ENCODE measurements around the gene SNX14. TPM values are rescaled to one million over a fixed set of nuclear protein-coding genes. Genes with fewer than 3 reads are reported as not detected.

The SNX14 gene
- polyA plus RNA-seq, 1 of the 3 experiments (the other 2 are of a cell fraction), result 40.4 TPM

- TF ChIP-seq EP300 (IDR thresholded peaks at IDR 0.05; ENCODE audit: borderline replicate concordance in 1 of 2, low read depth in 1 of 2, low read length in 1 of 2), result no peak
- no peak for TF ChIP-seq TEAD4 (IDR thresholded peaks at IDR 0.05; ENCODE audit: borderline replicate concordance, insufficient read depth)
- TF ChIP-seq NFIC (IDR thresholded peaks at IDR 0.05; ENCODE audit: borderline replicate concordance), result no peak
Measured at GRCh38 chr6:85479208-85479607, 114.5 kb downstream of the SNX14 start (continued).

DNA sequence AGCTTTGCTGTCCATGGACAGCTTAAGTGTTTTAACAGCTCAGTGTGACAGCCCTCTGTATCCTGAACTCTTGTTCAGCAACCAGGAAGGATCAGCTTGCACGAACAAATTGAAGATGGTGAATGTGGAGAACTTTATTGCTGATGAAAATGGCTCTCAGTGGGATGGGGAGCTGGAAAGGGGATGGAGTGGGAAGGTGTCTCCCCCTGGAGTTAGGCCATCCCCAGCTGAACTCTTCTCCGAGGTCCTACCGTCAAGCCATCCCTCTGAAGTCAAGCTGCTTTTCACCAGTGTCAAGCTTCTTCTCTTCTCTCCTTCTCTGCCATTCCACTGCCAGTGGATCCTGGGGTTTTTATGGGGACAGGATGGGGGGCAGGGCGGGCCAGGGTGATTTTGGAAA, 117.1 kb downstream of the SNX14 start:
- no peak overlapping the region for H3K27ac ChIP-seq (ENCODE audit: low read depth in 2 of 2, low read length in 1 of 2)
- H3K79me2 ChIP-seq (ENCODE audit: insufficient read depth), result peaks cover 73% of the 10 kb centered on the region
- H4K20me1 ChIP-seq (ENCODE audit: insufficient read depth), result no peaks in the 10 kb centered on the region
- H3K4me3 ChIP-seq (ENCODE audit: low read depth in 2 of 2, low read length in 1 of 2), result no peak overlapping the region
- H3K9ac ChIP-seq, result no peak overlapping the region
- no peak overlapping the region for H3K4me2 ChIP-seq
- H3K27me3 ChIP-seq (ENCODE audit: insufficient read depth), result no peaks in the 10 kb centered on the region
- H2AFZ ChIP-seq (ENCODE audit: low read depth), result no peak overlapping the region
- DNase-seq, result no peak
- H3F3A ChIP-seq (replicated peaks; ENCODE audit: insufficient read depth), result peaks cover 38% of the 10 kb centered on the region
- peaks cover 0 to 22% of the 10 kb centered on the region in 2 experiments; a peak in 2 of 4 replicates for H3K4me1 ChIP-seq (ENCODE audit: control insufficient read depth in 1 of 2, insufficient read depth in 2 of 2, low read depth in 1 of 2, low read length in 1 of 2)
- H3K36me3 ChIP-seq (replicated peaks in 1 of 2; ENCODE audit: control insufficient read depth in 1 of 2, insufficient read depth in 2 of 2, low read length in 1 of 2), result peaks cover 69 to 91% of the 10 kb centered on the region in 2 experiments
- no peaks in the 10 kb centered on the region for H3K9me2 ChIP-seq
- 81% methylated on average over 4 of the region's 4 CpGs for WGBS (ENCODE audit: low lambda C conversion rate)
- CTCF ChIA-PET, result interaction anchor here (0.9 to 1.8 kb wide), 3 partner anchors 60 to 202 kb away, joined by 3 to 6 read pairs (median 4); no protein-coding TSS in a partner anchor
- no peaks in the 10 kb centered on the region for H3K9me3 ChIP-seq
- POLR2A ChIA-PET, result no interaction called here
- TF ChIP-seq MXI1 (IDR thresholded peaks at IDR 0.05; ENCODE audit: low read depth, low read length), result no peak
- no peak for TF ChIP-seq FOXJ3 (CRISPR knock-in tag; IDR thresholded peaks at IDR 0.05)
- TF ChIP-seq, protein P1, sequence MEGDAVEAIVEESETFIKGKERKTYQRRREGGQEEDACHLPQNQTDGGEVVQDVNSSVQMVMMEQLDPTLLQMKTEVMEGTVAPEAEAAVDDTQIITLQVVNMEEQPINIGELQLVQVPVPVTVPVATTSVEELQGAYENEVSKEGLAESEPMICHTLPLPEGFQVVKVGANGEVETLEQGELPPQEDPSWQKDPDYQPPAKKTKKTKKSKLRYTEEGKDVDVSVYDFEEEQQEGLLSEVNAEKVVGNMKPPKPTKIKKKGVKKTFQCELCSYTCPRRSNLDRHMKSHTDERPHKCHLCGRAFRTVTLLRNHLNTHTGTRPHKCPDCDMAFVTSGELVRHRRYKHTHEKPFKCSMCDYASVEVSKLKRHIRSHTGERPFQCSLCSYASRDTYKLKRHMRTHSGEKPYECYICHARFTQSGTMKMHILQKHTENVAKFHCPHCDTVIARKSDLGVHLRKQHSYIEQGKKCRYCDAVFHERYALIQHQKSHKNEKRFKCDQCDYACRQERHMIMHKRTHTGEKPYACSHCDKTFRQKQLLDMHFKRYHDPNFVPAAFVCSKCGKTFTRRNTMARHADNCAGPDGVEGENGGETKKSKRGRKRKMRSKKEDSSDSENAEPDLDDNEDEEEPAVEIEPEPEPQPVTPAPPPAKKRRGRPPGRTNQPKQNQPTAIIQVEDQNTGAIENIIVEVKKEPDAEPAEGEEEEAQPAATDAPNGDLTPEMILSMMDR (IDR thresholded peaks at IDR 0.05), result no peak
- TF ChIP-seq JUND (IDR thresholded peaks at IDR 0.05), result no peak
- TF ChIP-seq RXRA (IDR thresholded peaks at IDR 0.05; ENCODE audit: borderline replicate concordance, low read depth), result no peak
- no peak for TF ChIP-seq ELF1 (IDR thresholded peaks at IDR 0.05)
- TF ChIP-seq EZH2phosphoT487 (IDR thresholded peaks at IDR 0.05; ENCODE audit: borderline replicate concordance, low read depth), result no peak
- TF ChIP-seq ZBTB33 (IDR thresholded peaks at IDR 0.05; ENCODE audit: borderline replicate concordance, low read depth), result no peak
- no peak for TF ChIP-seq GATA2 (CRISPR knock-in tag; IDR thresholded peaks at IDR 0.05)
- TF ChIP-seq POLR2AphosphoS5 (IDR thresholded peaks at IDR 0.05; ENCODE audit: low read depth, low read length), result no peak
- no peak for TF ChIP-seq RAD21 (IDR thresholded peaks at IDR 0.05; ENCODE audit: low read length)
- TF ChIP-seq, protein P2, sequence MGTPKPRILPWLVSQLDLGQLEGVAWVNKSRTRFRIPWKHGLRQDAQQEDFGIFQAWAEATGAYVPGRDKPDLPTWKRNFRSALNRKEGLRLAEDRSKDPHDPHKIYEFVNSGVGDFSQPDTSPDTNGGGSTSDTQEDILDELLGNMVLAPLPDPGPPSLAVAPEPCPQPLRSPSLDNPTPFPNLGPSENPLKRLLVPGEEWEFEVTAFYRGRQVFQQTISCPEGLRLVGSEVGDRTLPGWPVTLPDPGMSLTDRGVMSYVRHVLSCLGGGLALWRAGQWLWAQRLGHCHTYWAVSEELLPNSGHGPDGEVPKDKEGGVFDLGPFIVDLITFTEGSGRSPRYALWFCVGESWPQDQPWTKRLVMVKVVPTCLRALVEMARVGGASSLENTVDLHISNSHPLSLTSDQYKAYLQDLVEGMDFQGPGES (IDR thresholded peaks at IDR 0.05; ENCODE audit: low read depth, low read length), result no peak
- no peak for TF ChIP-seq FOSL2 (IDR thresholded peaks at IDR 0.05; ENCODE audit: borderline replicate concordance, low read depth)
- TF ChIP-seq TAF1 (IDR thresholded peaks at IDR 0.05; ENCODE audit: borderline replicate concordance, low read depth, low read length), result no peak
- TF ChIP-seq REST (IDR thresholded peaks at IDR 0.05; ENCODE audit: low read depth, low read length), result no peak
- TF ChIP-seq, protein P3, sequence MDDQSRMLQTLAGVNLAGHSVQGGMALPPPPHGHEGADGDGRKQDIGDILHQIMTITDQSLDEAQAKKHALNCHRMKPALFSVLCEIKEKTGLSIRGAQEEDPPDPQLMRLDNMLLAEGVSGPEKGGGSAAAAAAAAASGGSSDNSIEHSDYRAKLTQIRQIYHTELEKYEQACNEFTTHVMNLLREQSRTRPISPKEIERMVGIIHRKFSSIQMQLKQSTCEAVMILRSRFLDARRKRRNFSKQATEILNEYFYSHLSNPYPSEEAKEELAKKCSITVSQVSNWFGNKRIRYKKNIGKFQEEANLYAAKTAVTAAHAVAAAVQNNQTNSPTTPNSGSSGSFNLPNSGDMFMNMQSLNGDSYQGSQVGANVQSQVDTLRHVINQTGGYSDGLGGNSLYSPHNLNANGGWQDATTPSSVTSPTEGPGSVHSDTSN (IDR thresholded peaks at IDR 0.05), result no peak
- TF ChIP-seq RCOR1 (IDR thresholded peaks at IDR 0.05; ENCODE audit: low read length), result no peak
- no peak for TF ChIP-seq MEF2A (IDR thresholded peaks at IDR 0.05; ENCODE audit: borderline replicate concordance, low read depth)
- TF ChIP-seq USF1 (IDR thresholded peaks at IDR 0.05; ENCODE audit: borderline replicate concordance, low read depth), result no peak

Data from SK-N-SH (cell line).